PC-3 (cell line): Measurements from ENCODE around the gene ADTRP.

Experiments
- EZH2 ChIP-seq: fragments of 300-600 bp; sonication (generic); IDR thresholded peaks from one replicate; pipeline ENCODE4 v1.6.1; 2017; ENCODE audit warnings: antibody characterized with exemption, mild to moderate bottlenecking, low read length; ENCODE audit not compliant: unreplicated experiment
- TF ChIP-seq, protein P1 (sequence below): fragments of 300-600 bp; sonication (generic); conservative IDR thresholded peaks from 2 replicates; pipeline ENCODE4 v1.5.1; 2017; ENCODE audit warnings: antibody characterized with exemption, low read depth, mild to moderate bottlenecking, low read length

DNA sequence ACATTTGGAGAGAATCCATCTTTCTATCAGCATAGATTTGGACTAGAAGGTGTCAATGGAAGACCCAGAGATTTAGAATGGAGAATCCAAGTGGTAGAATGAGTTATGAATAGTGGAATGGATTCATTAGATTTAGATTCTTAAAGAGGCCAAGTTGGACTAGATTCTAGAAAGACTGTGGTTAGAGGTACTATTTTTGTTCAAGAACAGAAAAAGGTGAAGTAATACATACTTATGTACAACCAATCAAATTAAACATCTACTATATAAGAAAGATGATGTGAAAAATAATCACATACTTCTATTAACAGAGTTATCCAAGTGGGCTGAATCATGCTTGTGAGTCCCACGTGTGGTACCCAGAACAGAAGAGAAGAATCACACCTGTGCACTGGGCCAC lies 33.8 kb upstream of the ADTRP start:
- TF ChIP-seq, protein P1, sequence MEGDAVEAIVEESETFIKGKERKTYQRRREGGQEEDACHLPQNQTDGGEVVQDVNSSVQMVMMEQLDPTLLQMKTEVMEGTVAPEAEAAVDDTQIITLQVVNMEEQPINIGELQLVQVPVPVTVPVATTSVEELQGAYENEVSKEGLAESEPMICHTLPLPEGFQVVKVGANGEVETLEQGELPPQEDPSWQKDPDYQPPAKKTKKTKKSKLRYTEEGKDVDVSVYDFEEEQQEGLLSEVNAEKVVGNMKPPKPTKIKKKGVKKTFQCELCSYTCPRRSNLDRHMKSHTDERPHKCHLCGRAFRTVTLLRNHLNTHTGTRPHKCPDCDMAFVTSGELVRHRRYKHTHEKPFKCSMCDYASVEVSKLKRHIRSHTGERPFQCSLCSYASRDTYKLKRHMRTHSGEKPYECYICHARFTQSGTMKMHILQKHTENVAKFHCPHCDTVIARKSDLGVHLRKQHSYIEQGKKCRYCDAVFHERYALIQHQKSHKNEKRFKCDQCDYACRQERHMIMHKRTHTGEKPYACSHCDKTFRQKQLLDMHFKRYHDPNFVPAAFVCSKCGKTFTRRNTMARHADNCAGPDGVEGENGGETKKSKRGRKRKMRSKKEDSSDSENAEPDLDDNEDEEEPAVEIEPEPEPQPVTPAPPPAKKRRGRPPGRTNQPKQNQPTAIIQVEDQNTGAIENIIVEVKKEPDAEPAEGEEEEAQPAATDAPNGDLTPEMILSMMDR = no peak
- TF ChIP-seq EZH2 = no peak
